ENCODE results near the gene CELF4.

DNA sequence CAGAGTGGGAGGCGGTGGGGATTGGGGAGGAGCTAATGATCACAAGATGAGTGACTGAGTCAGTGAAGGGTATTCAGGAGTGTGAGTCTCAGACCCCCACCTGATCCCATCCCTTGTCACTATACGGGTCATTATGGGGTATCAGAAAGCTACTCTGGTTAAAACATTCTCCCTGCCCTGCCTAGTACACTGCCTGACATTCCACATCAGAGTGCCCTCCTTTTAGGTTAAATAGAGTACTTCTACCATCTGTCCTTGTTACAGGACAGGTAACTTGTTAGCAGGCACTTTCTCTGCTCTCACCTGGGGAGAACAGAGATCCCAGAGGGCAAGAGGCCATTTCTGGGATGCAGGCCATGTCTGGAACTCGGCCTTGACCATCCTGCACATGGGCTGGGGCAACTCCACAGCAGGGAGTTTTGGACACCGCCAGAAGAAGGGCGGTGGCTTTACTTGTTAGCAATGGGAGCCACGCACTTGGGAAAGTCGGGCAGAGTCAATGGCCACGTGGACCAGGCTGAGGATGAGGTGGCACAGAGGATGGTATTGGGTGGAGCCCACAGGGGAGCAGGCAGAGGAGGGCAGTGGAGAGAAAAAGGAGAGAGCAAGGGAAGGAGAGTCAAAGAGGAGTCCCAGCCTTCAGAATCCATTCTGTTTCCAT, 98.5 kb downstream of the CELF4 start:
- TF ChIP-seq POLR2A (IDR thresholded peaks at IDR 0.05; ENCODE audit: low read depth, low read length) (no peak), TAF1 (IDR thresholded peaks at IDR 0.05; ENCODE audit: borderline replicate concordance, low read depth, low read length) (no peak)

Data from GM12892 (cell line).